HG02870 (cell line): Measurements from ENCODE around the gene AFTPH.

Experiments used
- ATAC-seq: cut with Tn5 transposase; IDR thresholded peaks from one replicate; pipeline ENCODE4 v1.9.1; 2021; ENCODE audit warnings: mild to moderate bottlenecking, moderate library complexity; ENCODE audit not compliant: unreplicated experiment

Gene AFTPH

GRCh38 chr2:64608867-64609226, 84.7 kb downstream of the AFTPH start:
- no peak for ATAC-seq

GRCh38 chr2:64609227-64609941, 85.3 kb downstream of the AFTPH start:
- no peak for ATAC-seq

DNA sequence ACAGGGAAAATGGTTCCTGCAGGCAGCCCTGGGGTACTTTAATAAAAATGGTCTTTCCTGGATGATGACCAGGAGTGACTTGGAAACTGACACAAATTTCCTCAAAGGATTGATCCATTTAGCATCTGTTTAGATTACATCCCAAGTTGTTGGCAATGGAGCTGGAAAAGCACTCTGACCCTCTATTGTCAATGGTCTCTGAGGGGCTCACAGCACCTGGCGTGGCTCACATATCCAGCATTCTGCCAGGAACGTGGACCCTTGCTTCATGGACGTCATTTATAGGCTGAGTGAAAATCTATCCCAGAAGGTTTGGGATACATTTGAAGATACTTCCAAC, 85.8 kb downstream of the AFTPH start:
- ATAC-seq = no peak

GRCh38 chr2:64610316-64610855, 86.3 kb downstream of the AFTPH start:
- no peak for ATAC-seq

GRCh38 chr2:64612575-64613195, 88.6 kb downstream of the AFTPH start:
- no peak for ATAC-seq

DNA sequence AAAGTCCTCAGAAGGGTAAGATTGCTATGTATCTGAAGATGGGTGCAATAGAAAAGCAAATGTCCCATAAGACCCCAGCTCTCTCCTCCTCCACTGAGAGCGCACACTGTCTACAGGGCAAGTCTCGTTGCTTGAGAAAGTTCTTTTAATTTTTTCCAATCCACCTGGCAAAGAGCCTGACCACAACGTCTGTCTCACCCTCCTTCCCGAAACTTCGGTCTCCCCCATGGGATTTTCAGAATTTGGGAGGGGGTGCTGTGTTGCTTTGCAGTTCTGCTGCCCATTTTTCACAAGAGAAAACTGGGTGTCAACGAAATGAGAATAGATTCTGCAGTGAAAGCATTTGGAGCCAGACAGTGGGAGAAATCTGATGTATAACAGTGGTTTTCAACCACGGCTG, 89.1 kb downstream of the AFTPH start:
- ATAC-seq = no peak

DNA sequence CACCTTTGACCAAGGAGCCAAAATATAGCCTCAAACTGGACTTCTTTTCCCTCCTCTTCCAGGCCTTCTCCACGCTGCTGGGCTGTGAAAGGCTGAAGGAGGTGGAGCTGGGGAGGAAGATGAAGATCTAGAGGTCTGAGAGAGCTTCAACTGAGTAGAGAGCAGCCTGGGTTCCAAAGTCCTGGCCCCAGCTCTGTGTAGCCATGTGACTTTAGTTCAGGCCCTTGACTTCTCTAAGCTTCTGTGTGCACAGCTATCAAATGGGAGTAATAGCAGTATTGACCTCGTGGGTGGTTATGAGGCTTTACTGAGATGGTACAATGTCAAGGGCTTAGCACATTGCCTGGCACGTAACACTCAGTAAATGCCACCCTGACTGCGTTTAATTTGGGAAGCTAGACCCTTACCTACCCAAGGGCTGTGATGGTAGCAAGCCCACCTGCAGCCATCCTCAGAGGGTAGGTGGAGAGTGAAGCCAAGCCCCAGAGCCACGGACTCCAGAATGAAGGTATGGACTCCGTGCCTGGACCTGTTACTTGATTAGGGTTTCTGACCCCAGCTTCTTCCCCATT, 91.2 kb downstream of the AFTPH start:
- no peak for ATAC-seq

GRCh38 chr2:64615844-64616536, 91.9 kb downstream of the AFTPH start:
- no peak for ATAC-seq

GRCh38 chr2:64617631-64618151, 93.6 kb downstream of the AFTPH start:
- ATAC-seq = no peak

DNA sequence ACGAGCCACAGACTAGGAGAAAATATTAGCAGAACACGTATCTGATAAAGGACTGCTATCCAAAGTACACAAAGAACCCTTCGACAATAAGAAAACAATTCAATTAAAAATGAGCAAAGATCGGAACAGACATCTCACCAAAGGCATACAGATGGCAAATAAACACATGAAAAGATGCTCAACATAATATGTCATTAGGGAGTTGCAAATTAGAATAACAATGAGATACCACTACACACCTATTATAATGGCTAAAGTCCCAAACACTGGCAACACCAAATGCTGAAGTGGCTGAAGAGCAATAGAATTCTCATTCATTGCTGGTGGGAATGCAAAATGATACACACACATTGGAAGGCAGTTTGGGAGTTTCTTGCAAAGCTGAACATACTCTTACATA, 96.5 kb downstream of the AFTPH start:
- no peak for ATAC-seq

DNA sequence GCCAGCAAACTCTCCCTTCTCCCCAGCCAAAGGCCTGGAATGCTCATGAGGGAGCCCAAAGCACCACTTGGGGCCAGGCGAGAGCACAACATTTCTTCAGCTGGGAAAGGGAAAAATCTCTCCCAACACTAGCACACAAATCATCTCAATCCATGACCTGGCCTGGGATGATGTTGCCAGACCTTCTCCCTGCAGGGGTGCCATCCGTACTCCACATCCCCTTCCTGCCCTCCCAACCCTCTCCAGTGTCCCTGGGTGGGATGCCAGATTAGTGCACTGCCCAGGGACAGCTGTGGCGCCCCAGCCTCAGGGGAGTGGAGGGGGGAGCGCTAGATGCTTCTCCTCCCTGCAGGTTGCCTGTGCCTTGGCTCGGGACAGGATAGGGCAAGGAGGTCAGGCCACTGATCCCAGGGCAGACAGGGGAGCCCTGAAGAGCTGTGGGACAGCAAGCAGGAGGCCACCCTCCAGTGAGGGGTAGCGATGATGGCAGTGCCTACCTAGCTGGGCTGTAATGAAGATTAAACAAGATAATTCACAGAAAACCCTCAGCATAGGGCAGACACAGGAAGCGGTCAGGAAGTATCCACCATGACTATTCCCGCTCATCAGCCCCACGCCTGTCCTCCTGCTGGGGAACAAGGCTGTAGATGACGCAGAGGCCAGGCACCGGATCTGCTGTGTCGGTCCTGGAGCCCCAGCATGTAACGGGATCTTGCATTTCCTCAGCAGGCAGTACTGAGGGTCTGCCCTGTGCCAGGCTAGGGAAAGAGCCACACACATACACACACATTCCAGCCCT, 98.5 kb downstream of the AFTPH start:
- no peak for ATAC-seq

GRCh38 chr2:64623242-64623850, 99.2 kb downstream of the AFTPH start:
- ATAC-seq = no peak

GRCh38 chr2:64624108-64624610, 100.0 kb downstream of the AFTPH start:
- ATAC-seq = no peak

DNA sequence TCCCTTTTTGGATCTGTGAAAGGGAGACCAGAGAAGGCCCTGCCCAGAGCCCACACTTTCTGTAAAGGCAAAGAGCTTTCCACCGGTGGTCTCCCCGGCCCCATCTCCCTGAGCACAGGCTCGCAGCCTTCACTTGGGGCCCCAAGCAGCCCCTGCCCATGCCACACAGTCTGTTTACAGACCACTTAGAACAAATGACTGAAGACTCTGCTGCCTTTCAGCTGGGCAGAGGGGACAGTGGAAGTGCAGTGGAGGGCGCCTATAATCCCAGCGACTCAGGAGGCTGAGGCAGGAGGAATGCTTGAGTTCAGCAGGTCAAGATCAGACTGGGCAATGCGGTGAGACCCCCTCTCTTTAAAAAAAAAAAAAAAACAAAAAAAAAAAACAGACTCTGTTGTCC, 100.7 kb downstream of the AFTPH start:
- no peak for ATAC-seq

- no peak for ATAC-seq
Observed at GRCh38 chr2:64625299-64626145, 101.4 kb downstream of the AFTPH start.

DNA sequence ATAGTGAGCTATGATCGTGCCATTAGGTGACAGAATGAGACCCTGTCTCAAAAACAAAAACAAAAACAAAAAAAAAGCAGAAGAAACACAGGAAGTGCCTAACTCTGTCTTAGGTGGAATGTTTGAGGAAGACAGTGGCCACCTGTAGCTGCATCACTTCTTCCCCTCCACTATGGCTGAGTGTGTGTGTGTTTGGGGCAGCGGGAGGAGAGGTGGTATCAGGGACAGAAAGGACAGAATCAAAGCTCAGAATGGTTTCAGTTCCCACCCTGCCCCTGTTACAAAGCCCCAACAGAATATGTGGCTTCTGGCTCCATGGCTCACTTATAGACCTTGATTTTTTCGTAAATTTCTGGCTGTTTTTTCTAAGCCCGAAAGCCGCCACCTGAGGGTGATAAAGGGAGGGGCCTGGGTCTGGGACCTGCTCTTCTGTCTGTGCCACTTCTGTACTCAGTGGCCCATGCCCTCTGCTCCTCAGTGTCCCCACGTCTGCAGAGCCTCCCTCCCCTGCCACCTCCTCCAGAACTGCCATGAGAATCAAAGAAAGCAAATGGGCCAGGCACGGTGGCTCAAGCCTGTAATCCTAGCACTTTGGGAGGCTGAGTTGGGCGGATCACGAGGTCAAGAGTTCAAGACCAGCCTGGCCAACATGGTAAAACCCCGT, 102.2 kb downstream of the AFTPH start:
- ATAC-seq = no peak

DNA sequence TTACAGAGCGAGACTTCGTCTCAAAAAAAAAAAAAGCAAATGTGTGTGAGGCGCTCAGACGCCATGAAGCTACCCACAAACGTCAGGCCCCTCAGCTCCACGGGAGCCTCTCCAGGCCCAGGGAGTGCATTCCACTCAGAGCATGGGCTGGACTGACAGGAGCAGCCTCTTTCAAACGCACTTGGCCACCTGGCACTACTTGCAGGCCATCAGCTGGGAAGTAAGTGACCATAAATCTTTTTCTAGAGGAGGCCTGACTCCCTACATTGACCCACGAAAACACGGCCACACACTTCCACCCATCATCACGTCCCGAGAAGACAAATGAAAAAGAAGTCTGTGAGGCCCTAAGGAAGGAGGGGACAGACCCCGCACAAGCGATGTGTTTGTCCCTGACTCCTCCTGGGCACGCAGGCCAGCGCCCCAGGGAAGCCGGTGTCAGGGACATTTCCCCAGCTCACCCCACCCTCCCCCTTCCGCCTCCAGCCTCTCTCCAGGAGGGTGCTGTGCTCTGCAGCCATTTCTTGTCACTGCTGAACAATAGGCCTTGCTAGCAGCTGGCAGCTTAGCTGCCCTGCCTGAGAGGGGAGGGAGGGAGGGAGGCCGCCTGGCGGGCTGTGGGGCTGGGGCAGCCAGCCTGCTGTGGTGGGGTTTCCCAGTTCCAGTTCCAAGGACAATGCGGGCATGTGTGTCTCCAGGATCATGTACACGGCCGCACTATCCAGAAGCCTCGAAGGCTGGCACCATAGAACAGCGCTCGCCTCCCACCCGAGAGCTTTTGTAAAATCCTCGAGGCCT, 103.0 kb downstream of the AFTPH start:
- ATAC-seq = no peak
